SK-N-SH (cell line): ENCODE data around the gene EXOC4. TPM values are rescaled to one million over a fixed set of nuclear protein-coding genes. Genes with fewer than 3 reads are reported as not detected.

Experiments
- CTCF ChIA-PET: fragments of 300-600, 350-600 bp; formaldehyde crosslinking; extraction: SDS; loops from one replicate; lab custom pipeline; 2021; lab: Yijun Ruan, JAX
- POLR2A ChIA-PET: fragments of 350-600 bp; sonication (Branson Sonifier 250); formaldehyde crosslinking; extraction: SDS; loops from one replicate; lab custom pipeline; 2020; ENCODE audit warnings: antibody characterized with exemption, inconsistent platforms; lab: Yijun Ruan, JAX
- DNase-seq: peaks from one replicate; pipeline ENCODE4 v3.0.0; 2012
- H2AFZ ChIP-seq: fragments of 200-600 bp; sonication (generic); 2 replicates; pipeline ENCODE4 v1.8.1; 2016; ENCODE audit warnings: antibody characterized with exemption, mild to moderate bottlenecking, low read depth
- H3F3A ChIP-seq: fragments of 200-600 bp; sonication (generic); replicated peaks from 2 replicates; pipeline ENCODE3; 2016; ENCODE audit warnings: antibody characterized with exemption, mild to moderate bottlenecking; ENCODE audit not compliant: insufficient read depth
- H3K27ac ChIP-seq, 2 experiments: fragments of 200-500 bp in 1 of 2; fragments of 200-600 bp in 1 of 2; sonication (Bioruptor generic) in 1 of 2; sonication (generic), shearing (Covaris generic) in 1 of 2; 2 replicates each; pipeline versions ENCODE4 v1.5.1 to v1.6.1; 2014 to 2016; ENCODE audit warnings: low read depth in 2 of 2, inconsistent platforms in 1 of 2, low read length in 1 of 2, mild to moderate bottlenecking in 1 of 2, mixed read lengths in 1 of 2
- H3K27me3 ChIP-seq: fragments of 200-600 bp; sonication (generic), shearing (Covaris generic); 2 replicates; pipeline ENCODE4 v1.6.1; 2016; ENCODE audit warnings: mixed run types; ENCODE audit not compliant: insufficient read depth
- H3K36me3 ChIP-seq, 2 experiments: fragments of 200-500 bp in 1 of 2; fragments of 200-600 bp in 1 of 2; sonication (Bioruptor generic) in 1 of 2; sonication (generic) in 1 of 2; replicated peaks in 1 of 2; 2 replicates each; pipeline versions ENCODE3 to v1.5.1; 2014 to 2016; ENCODE audit warnings: low read length in 1 of 2, mild to moderate bottlenecking in 1 of 2; ENCODE audit not compliant: insufficient read depth in 2 of 2, control insufficient read depth in 1 of 2
- H3K4me1 ChIP-seq, 2 experiments: fragments of 200-500 bp in 1 of 2; fragments of 200-600 bp in 1 of 2; sonication (Bioruptor generic) in 1 of 2; sonication (generic), shearing (Covaris generic) in 1 of 2; 2 replicates each; pipeline versions ENCODE4 v1.5.1 to v1.6.1; 2014 to 2016; ENCODE audit warnings: low read depth in 1 of 2, low read length in 1 of 2, mixed run types in 1 of 2; ENCODE audit not compliant: insufficient read depth in 2 of 2, control insufficient read depth in 1 of 2
- H3K4me2 ChIP-seq: fragments of 200-600 bp; sonication (generic), shearing (Covaris generic); 2 replicates; pipeline ENCODE4 v1.6.1; 2017; ENCODE audit warnings: mixed run types
- H3K4me3 ChIP-seq, 2 experiments: fragments of 200-500 bp in 1 of 2; fragments of 200-600 bp in 1 of 2; sonication (Bioruptor generic) in 1 of 2; sonication (generic), shearing (Covaris generic) in 1 of 2; 2 replicates each; pipeline versions ENCODE4 v1.5.1 to v1.8.1; 2014 to 2016; ENCODE audit warnings: low read depth in 2 of 2, inconsistent platforms in 1 of 2, low read length in 1 of 2, mild to moderate bottlenecking in 1 of 2, mixed read lengths in 1 of 2, moderate library complexity in 1 of 2
- H3K79me2 ChIP-seq: fragments of 200-600 bp; sonication (generic); 2 replicates; pipeline ENCODE4 v1.8.1; 2017; ENCODE audit warnings: mild to moderate bottlenecking; ENCODE audit not compliant: insufficient read depth
- H3K9ac ChIP-seq: fragments of 200-600 bp; sonication (generic); 2 replicates; pipeline ENCODE4 v1.6.1; 2017; ENCODE audit warnings: mixed run types
- H3K9me2 ChIP-seq: fragments of 200-600 bp; sonication (generic); 2 replicates; pipeline ENCODE4 v1.6.1; 2017; ENCODE audit warnings: mixed run types
- H3K9me3 ChIP-seq: fragments of 200-600 bp; sonication (generic); 2 replicates; pipeline ENCODE4 v1.6.1; 2017; ENCODE audit warnings: mixed run types, mild to moderate bottlenecking, moderate library complexity
- H4K20me1 ChIP-seq: fragments of 200-600 bp; sonication (generic); 2 replicates; pipeline ENCODE4 v1.6.1; 2017; ENCODE audit warnings: mild to moderate bottlenecking, mixed run types; ENCODE audit not compliant: insufficient read depth
- CTCF ChIP-seq: fragments of 200-600 bp; sonication (generic); IDR thresholded peaks from 2 replicates; pipeline ENCODE4 v1.6.1; 2017; ENCODE audit warnings: antibody characterized with exemption, mild to moderate bottlenecking, moderate library complexity
- ELF1 ChIP-seq: IDR thresholded peaks from 2 replicates; pipeline ENCODE4 v1.4.0; 2012
- EZH2phosphoT487 ChIP-seq: fragments of 200-600 bp; sonication (generic); IDR thresholded peaks from 2 replicates; pipeline ENCODE4 v1.6.1; 2017; ENCODE audit warnings: low read depth, mixed run types, mild to moderate bottlenecking, antibody characterized with exemption, moderate library complexity, borderline replicate concordance
- FOSL2 ChIP-seq: IDR thresholded peaks from 2 replicates; pipeline ENCODE4 v1.4.0; 2012; ENCODE audit warnings: low read depth, mild to moderate bottlenecking, moderate library complexity, borderline replicate concordance
- GABPA ChIP-seq: IDR thresholded peaks from 2 replicates; pipeline ENCODE4 v1.4.0; 2012; ENCODE audit warnings: low read depth, mild to moderate bottlenecking
- GATA2 ChIP-seq: sonication (generic); formaldehyde crosslinking; IDR thresholded peaks from 2 replicates; pipeline ENCODE4 v1.5.0; 2020; ENCODE audit warnings: mild to moderate bottlenecking, missing genetic modification reagents
- MEF2A ChIP-seq: IDR thresholded peaks from 2 replicates; pipeline ENCODE4 v1.4.0; 2012; ENCODE audit warnings: low read depth, borderline replicate concordance
- MXI1 ChIP-seq: IDR thresholded peaks from 2 replicates; pipeline ENCODE4 v1.6.1; 2012; ENCODE audit warnings: mild to moderate bottlenecking, low read depth, low read length, improper control_type of control experiment
- NRF1 ChIP-seq: IDR thresholded peaks from 2 replicates; pipeline ENCODE4 v1.6.1; 2012; ENCODE audit warnings: low read depth, mild to moderate bottlenecking, low read length
- PBX3 ChIP-seq: IDR thresholded peaks from 2 replicates; pipeline ENCODE4; 2012
- RAD21 ChIP-seq: IDR thresholded peaks from 2 replicates; pipeline ENCODE4 v1.6.1; 2012; ENCODE audit warnings: mild to moderate bottlenecking, low read length
- RCOR1 ChIP-seq: fragments of 150-350 bp; IDR thresholded peaks from 2 replicates; pipeline ENCODE4 v1.6.1; 2017; ENCODE audit warnings: antibody characterized with exemption, low read length
- RFX5 ChIP-seq: IDR thresholded peaks from 2 replicates; pipeline ENCODE4 v1.6.1; 2012; ENCODE audit warnings: mild to moderate bottlenecking, improper control_type of control experiment, low read length
- RXRA ChIP-seq: IDR thresholded peaks from 2 replicates; pipeline ENCODE4 v1.4.0; 2012; ENCODE audit warnings: low read depth, mild to moderate bottlenecking, borderline replicate concordance
- TAF1 ChIP-seq: IDR thresholded peaks from 2 replicates; pipeline ENCODE4 v1.6.1; 2012; ENCODE audit warnings: low read depth, mild to moderate bottlenecking, low read length, moderate library complexity, borderline replicate concordance
- TCF12 ChIP-seq: IDR thresholded peaks from 2 replicates; pipeline ENCODE4 v1.4.0; 2012
- USF1 ChIP-seq: IDR thresholded peaks from 2 replicates; pipeline ENCODE4 v1.4.0; 2012; ENCODE audit warnings: low read depth, borderline replicate concordance
- USF2 ChIP-seq: fragments of 150-350 bp; IDR thresholded peaks from 2 replicates; pipeline ENCODE4 v1.6.1; 2017; ENCODE audit warnings: antibody characterized with exemption, low read length, low read depth, borderline replicate concordance
- ZBTB33 ChIP-seq: IDR thresholded peaks from 2 replicates; pipeline ENCODE4 v1.4.0; 2012; ENCODE audit warnings: low read depth, borderline replicate concordance
- WGBS: methylation state at CpG from one replicate; pipeline ENCODE4 v1.1.6; 2017; ENCODE audit warnings: low lambda C conversion rate; 5-methylcytosine and 5-hydroxymethylcytosine counted together
- polyA plus RNA-seq, 3 experiments: library from polyadenylated mRNA; depleted of rRNA; stranded (reverse); fragments of >200 nt; gene quantifications; 2 replicates each; pipeline ENCODE4 v1.2.3, GENCODE V29; 2012

EXOC4 gene
- polyA plus RNA-seq, 1 of the 3 experiments (the other 2 are of a cell fraction), result 37.3 TPM

- Histone ChIP-seq H3K4me2 (no peak overlapping the region), H3K9me2 (no peaks in the 10 kb centered on the region), H3F3A (no peaks in the 10 kb centered on the region), H3K27ac (no peak overlapping the region), H3K36me3 (no peaks in the 10 kb centered on the region), H3K9me3 (no peaks in the 10 kb centered on the region), H2AFZ (no peak overlapping the region), H3K4me3 (no peak overlapping the region), H3K27me3 (no peaks in the 10 kb centered on the region), H3K9ac (no peak overlapping the region), H3K79me2 (no peaks in the 10 kb centered on the region), H3K4me1 (peaks cover 0 to 3% of the 10 kb centered on the region in 2 experiments; a peak in 1 of 4 replicates), H4K20me1 (no peaks in the 10 kb centered on the region)
- no peak for DNase-seq
- POLR2A ChIA-PET, result no interaction called here
- CTCF ChIA-PET, result interaction anchor here (0.9 to 1.5 kb wide), 5 partner anchors 10 to 830 kb away, joined by 3 to 5 read pairs (median 3); no protein-coding TSS in a partner anchor
- 92% methylated on average over 4 of the region's 4 CpGs for WGBS
- TF ChIP-seq RXRA, result no peak
- TF ChIP-seq MXI1, result no peak
- TF ChIP-seq CTCF, result no peak
- no peak for TF ChIP-seq RCOR1
- no peak for TF ChIP-seq MEF2A
- no peak for TF ChIP-seq USF2
- no peak for TF ChIP-seq ZBTB33
- no peak for TF ChIP-seq NRF1
- no peak for TF ChIP-seq FOSL2
- TF ChIP-seq GABPA, result no peak
- no peak for TF ChIP-seq USF1
- no peak for TF ChIP-seq RFX5
- TF ChIP-seq RAD21, result no peak
- TF ChIP-seq ELF1, result no peak
- TF ChIP-seq TAF1, result no peak
- no peak for TF ChIP-seq PBX3
- no peak for TF ChIP-seq TCF12
- no peak for TF ChIP-seq EZH2phosphoT487
- TF ChIP-seq GATA2 (CRISPR knock-in tag), result no peak
These were observed 337.9 kb downstream of the EXOC4 start for GRCh38 chr7:133590795-133591194.
